ENCODE results near the gene ZBTB17.
A peak's percentile ranks its signal among the peaks of the same experiment; 100 is the strongest.

ZBTB17 gene

GRCh38 chr1:15900662-15901279 lies 75.1 kb downstream of the ZBTB17 start:
- TF ChIP-seq CEBPB (IDR thresholded peaks at IDR 0.05) = no peak
- no peak for TF ChIP-seq REST (IDR thresholded peaks at IDR 0.05; ENCODE audit: low read depth)
- no peak for TF ChIP-seq TCF12 (IDR thresholded peaks at IDR 0.05; ENCODE audit: low read depth)
- no peak for TF ChIP-seq TAF1 (IDR thresholded peaks at IDR 0.05; ENCODE audit: low read depth)
- no peak for TF ChIP-seq RAD21 (IDR thresholded peaks at IDR 0.05; ENCODE audit: low read depth)
- no peak for TF ChIP-seq USF1 (IDR thresholded peaks at IDR 0.05)

GRCh38 chr1:15899266-15899665 lies 76.6 kb downstream of the ZBTB17 start:
- TF ChIP-seq CEBPB (IDR thresholded peaks at IDR 0.05) = no peak
- no peak for TF ChIP-seq EP300 (IDR thresholded peaks at IDR 0.05; ENCODE audit: borderline replicate concordance)
- no peak for TF ChIP-seq TEAD4 (IDR thresholded peaks at IDR 0.05)
- TF ChIP-seq USF1 (IDR thresholded peaks at IDR 0.05) = no peak
- TF ChIP-seq CREB1 (IDR thresholded peaks at IDR 0.05; ENCODE audit: low read depth) = no peak
- TF ChIP-seq YY1 (IDR thresholded peaks at IDR 0.05; ENCODE audit: low read depth) = no peak
- no peak for TF ChIP-seq TAF1 (IDR thresholded peaks at IDR 0.05; ENCODE audit: low read depth)
- no peak for TF ChIP-seq TCF12 (IDR thresholded peaks at IDR 0.05; ENCODE audit: low read depth)
- TF ChIP-seq REST (IDR thresholded peaks at IDR 0.05; ENCODE audit: low read depth) = no peak
- TF ChIP-seq MAX (IDR thresholded peaks at IDR 0.05) = no peak
- no peak for TF ChIP-seq NFIC (IDR thresholded peaks at IDR 0.05)
- TF ChIP-seq FOXM1 (IDR thresholded peaks at IDR 0.05; ENCODE audit: borderline replicate concordance, low read depth) = no peak

- TF ChIP-seq EGR1 (IDR thresholded peaks at IDR 0.05) (no peak), EP300 (IDR thresholded peaks at IDR 0.05; ENCODE audit: borderline replicate concordance) (no peak), TEAD4 (IDR thresholded peaks at IDR 0.05) (no peak), NFIC (IDR thresholded peaks at IDR 0.05) (no peak), TAF1 (IDR thresholded peaks at IDR 0.05; ENCODE audit: low read depth) (no peak), USF1 (IDR thresholded peaks at IDR 0.05) (no peak), RAD21 (IDR thresholded peaks at IDR 0.05; ENCODE audit: low read depth) (no peak), REST (IDR thresholded peaks at IDR 0.05; ENCODE audit: low read depth) (no peak), CREB1 (IDR thresholded peaks at IDR 0.05; ENCODE audit: low read depth) (no peak), FOXM1 (IDR thresholded peaks at IDR 0.05; ENCODE audit: borderline replicate concordance, low read depth) (no peak), MAX (IDR thresholded peaks at IDR 0.05) (no peak), CEBPB (IDR thresholded peaks at IDR 0.05) (no peak), YY1 (IDR thresholded peaks at IDR 0.05; ENCODE audit: low read depth) (no peak), ZBTB7A (IDR thresholded peaks at IDR 0.05; ENCODE audit: low read depth) (no peak), TCF12 (IDR thresholded peaks at IDR 0.05; ENCODE audit: low read depth) (no peak)
Observed at GRCh38 chr1:15895233-15895632, 80.7 kb downstream of the ZBTB17 start.

- 0 out of 2 replicates have a peak, but pooled peaks have one; percentile 51 for TF ChIP-seq YY1 (IDR thresholded peaks at IDR 0.05; ENCODE audit: low read depth)
Observed at GRCh38 chr1:15892857-15893599, 82.9 kb downstream of the ZBTB17 start.

All from Ishikawa (cell line).